Measurements from ENCODE around the gene CHN1.
A peak's percentile ranks its signal among the peaks of the same experiment; 100 is the strongest.

Gene CHN1

GRCh38 chr2:174863183-174863582 is 142.0 kb downstream of the CHN1 start:
- peak in 1 of 4 experiments; percentile 4 for DNase-seq

GRCh38 chr2:174859563-174860169 is 145.5 kb downstream of the CHN1 start:
- DNase-seq, result no peak

- no peak for DNase-seq
Observed at GRCh38 chr2:174858745-174859144, 146.4 kb downstream of the CHN1 start.

- DNase-seq, result no peak
Observed at GRCh38 chr2:174856447-174856846, 148.7 kb downstream of the CHN1 start.

GRCh38 chr2:174846941-174847938 is 157.9 kb downstream of the CHN1 start:
- DNase-seq, result peak in 2 of 4 experiments; percentile 27 to 53

- no peak for DNase-seq
Observed at GRCh38 chr2:174846218-174846617, 159.0 kb downstream of the CHN1 start.

GRCh38 chr2:174844295-174844708 is 160.9 kb downstream of the CHN1 start:
- no peak for DNase-seq

GRCh38 chr2:174842496-174842895 is 162.7 kb downstream of the CHN1 start:
- DNase-seq, result no peak

- no peak for DNase-seq
Observed at GRCh38 chr2:174841936-174842335, 163.2 kb downstream of the CHN1 start.

- no peak for DNase-seq
Observed at GRCh38 chr2:174841350-174841749, 163.8 kb downstream of the CHN1 start.

GRCh38 chr2:174840436-174840835 is 164.7 kb downstream of the CHN1 start:
- no peak for DNase-seq

- no peak for DNase-seq
Observed at GRCh38 chr2:174839662-174840061, 165.5 kb downstream of the CHN1 start.

GRCh38 chr2:174836995-174837390 is 168.2 kb downstream of the CHN1 start:
- DNase-seq, result no peak

GRCh38 chr2:174836377-174836994 is 168.7 kb downstream of the CHN1 start:
- peak in 1 of 4 experiments; percentile 9 for DNase-seq

- DNase-seq, result peak in 2 of 4 experiments; percentile 20 to 57
Observed at GRCh38 chr2:174835797-174836255, 169.4 kb downstream of the CHN1 start.

- no peak for DNase-seq
Observed at GRCh38 chr2:174833737-174834136, 171.4 kb downstream of the CHN1 start.

GRCh38 chr2:174830561-174830960 is 174.6 kb downstream of the CHN1 start:
- no peak for DNase-seq

- no peak for DNase-seq
Observed at GRCh38 chr2:174829550-174829949, 175.6 kb downstream of the CHN1 start.

GRCh38 chr2:174827371-174828369 is 177.5 kb downstream of the CHN1 start:
- DNase-seq, result no peak

- DNase-seq, result no peak
Observed at GRCh38 chr2:174826051-174826450, 179.1 kb downstream of the CHN1 start.

- DNase-seq, result no peak
Observed at GRCh38 chr2:174824068-174824467, 181.1 kb downstream of the CHN1 start.

GRCh38 chr2:174821628-174822027 is 183.6 kb downstream of the CHN1 start:
- DNase-seq, result no peak
